ENCODE data around the gene NRN1. TPM values are rescaled to one million over a fixed set of nuclear protein-coding genes. Genes with fewer than 3 reads are reported as not detected.

Gene NRN1
- total and polyA plus RNA-seq, 2 donors (not counting 3 experiments of a cell fraction or from before 2014, with no cell fraction given) = 12.8 to 26.2 TPM

DNA sequence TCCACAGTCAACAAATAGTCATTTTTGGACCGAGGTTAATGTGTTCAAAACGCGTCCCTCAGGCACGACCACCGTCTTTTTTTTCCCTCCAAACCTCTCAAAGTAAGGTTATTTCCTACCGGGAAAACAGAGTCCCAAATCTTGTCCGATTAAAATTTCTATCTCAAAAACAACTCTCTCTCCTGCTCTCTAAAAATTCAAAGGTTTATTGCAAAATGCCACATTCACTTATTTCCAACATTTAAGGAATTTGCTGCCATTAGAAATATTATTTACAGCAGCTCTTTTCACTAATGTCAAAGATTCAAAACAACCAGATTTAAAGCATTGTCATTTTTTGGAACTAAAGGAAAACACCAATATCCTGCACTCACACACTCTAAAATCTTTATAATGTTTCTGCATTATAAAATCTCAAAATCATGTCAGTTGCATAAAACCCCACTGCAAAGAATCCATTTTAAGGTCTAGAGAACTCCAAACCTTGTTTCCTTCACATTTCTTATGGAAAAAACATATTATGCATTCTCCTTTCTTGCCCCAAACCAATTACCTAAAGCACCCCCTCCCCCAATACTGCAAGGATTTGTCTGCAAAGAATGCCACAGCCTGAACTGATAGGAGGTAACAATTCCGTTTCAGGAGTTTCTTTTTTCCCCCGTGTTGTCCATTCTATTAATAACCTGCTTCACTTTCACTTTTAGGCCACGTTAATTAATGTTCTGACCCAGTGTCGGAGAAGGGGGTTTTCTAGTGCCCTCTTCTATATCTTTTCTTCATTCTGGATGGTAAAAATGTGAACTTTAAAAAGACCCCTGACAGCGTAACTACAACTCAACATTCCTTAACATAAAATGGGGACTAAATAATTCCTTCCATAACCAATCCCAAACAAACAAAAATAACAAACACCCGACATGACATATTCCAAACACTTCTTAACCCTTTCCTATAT, 1.4 kb downstream of the NRN1 start:
- no peaks in the 10 kb centered on the region for H3K9me3 ChIP-seq (replicated peaks; ENCODE audit: control insufficient read depth, insufficient read depth, low read length)
- no peaks in the 10 kb centered on the region for H3K36me3 ChIP-seq (ENCODE audit: control insufficient read depth in 2 of 2, extremely low read depth in 1 of 2, insufficient read depth in 2 of 2, low read length in 2 of 2)
- H3K9ac ChIP-seq (replicated peaks; ENCODE audit: extremely low read depth, insufficient read depth, low read length) = no peak overlapping the region
- peak overlapping the region; percentile 28 to 86 (median 62) for H3K4me3 ChIP-seq (replicated peaks in 1 of 3; ENCODE audit: insufficient read depth in 1 of 3, low read depth in 1 of 3, low read length in 3 of 3)
- no peaks in the 10 kb centered on the region for H3K79me2 ChIP-seq (ENCODE audit: control insufficient read depth, insufficient read depth, low read length)
- ChIA-PET POLR2A (no interaction called here), CTCF (interaction anchor here (1.8 kb wide), 1 partner anchor 10 kb away, joined by 6 read pairs; no protein-coding TSS in a partner anchor)
- H2AFZ ChIP-seq (ENCODE audit: low read depth, low read length) = peak overlapping the region; percentile 70
- no peak overlapping the region for H3K27ac ChIP-seq (ENCODE audit: insufficient read depth, low read depth, low read length)
- BruUV-seq (replicated peaks) = no TSS peak
- H3K4me1 ChIP-seq (ENCODE audit: control insufficient read depth, extremely low read depth, insufficient read depth, low read length) = peaks cover 25% of the 10 kb centered on the region
- peaks cover 32 to 76% of the 10 kb centered on the region in 2 experiments for H3K27me3 ChIP-seq (ENCODE audit: control insufficient read depth in 2 of 2, insufficient read depth in 2 of 2, low read length in 2 of 2)
- dilution Hi-C loops (cut with MboI; ENCODE audit: extremely low pct_ligation_motif_present, low sequenced_read_pairs) (no loop called here), intact Hi-C loops (cut with micrococcal nuclease) (loop anchor here (5.0 kb wide), 2 partner anchors 542 to 1307 kb away; partner anchors contain the start of gene SSR1)
- no peak for TF ChIP-seq MYC (IDR thresholded peaks at IDR 0.05; ENCODE audit: low read depth, low read length)
- no peak for TF ChIP-seq FOS (IDR thresholded peaks at IDR 0.05; ENCODE audit: borderline replicate concordance, insufficient read depth, low read length)
- TF ChIP-seq GATA2 (IDR thresholded peaks at IDR 0.05; ENCODE audit: insufficient read depth, insufficient read length, low read depth, low read length) = no peak
- TF ChIP-seq POLR2AphosphoS5 (IDR thresholded peaks at IDR 0.05; ENCODE audit: insufficient read depth, low read depth, low read length) = no peak
- TF ChIP-seq, protein P1, sequence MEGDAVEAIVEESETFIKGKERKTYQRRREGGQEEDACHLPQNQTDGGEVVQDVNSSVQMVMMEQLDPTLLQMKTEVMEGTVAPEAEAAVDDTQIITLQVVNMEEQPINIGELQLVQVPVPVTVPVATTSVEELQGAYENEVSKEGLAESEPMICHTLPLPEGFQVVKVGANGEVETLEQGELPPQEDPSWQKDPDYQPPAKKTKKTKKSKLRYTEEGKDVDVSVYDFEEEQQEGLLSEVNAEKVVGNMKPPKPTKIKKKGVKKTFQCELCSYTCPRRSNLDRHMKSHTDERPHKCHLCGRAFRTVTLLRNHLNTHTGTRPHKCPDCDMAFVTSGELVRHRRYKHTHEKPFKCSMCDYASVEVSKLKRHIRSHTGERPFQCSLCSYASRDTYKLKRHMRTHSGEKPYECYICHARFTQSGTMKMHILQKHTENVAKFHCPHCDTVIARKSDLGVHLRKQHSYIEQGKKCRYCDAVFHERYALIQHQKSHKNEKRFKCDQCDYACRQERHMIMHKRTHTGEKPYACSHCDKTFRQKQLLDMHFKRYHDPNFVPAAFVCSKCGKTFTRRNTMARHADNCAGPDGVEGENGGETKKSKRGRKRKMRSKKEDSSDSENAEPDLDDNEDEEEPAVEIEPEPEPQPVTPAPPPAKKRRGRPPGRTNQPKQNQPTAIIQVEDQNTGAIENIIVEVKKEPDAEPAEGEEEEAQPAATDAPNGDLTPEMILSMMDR (IDR thresholded peaks at IDR 0.05; ENCODE audit: extremely low read depth in 1 of 2, insufficient read depth in 1 of 2, low read depth in 1 of 2, low read length in 2 of 2) = no peak
- TF ChIP-seq JUN (IDR thresholded peaks at IDR 0.05; ENCODE audit: borderline replicate concordance, insufficient read depth, insufficient read length, low read depth) = no peak
- H4K20me1 ChIP-seq (replicated peaks; ENCODE audit: control insufficient read depth, extremely low read depth, insufficient read depth, low read length) = no peaks in the 10 kb centered on the region
- FAIRE-seq = no peak
- peak overlapping the region; percentile 67 for H3K4me2 ChIP-seq (ENCODE audit: insufficient read depth, low read length)
- H3K9me1 ChIP-seq (replicated peaks; ENCODE audit: control insufficient read depth, extremely low read depth, insufficient read depth, low read length) = no peaks in the 10 kb centered on the region
- DNase-seq (ENCODE audit: low read depth, low spot score) = no peak

All from endothelial cell of umbilical vein (primary cell).